OCI-LY1 (cell line): ENCODE results near the gene C11orf52.

Experiments used
- H2AFZ ChIP-seq: fragments of 200-600 bp; sonication (generic), shearing (Covaris generic); 2 replicates; pipeline ENCODE4 v1.6.0; 2014; ENCODE audit warnings: antibody characterized with exemption, mild to moderate bottlenecking, low read length
- H3F3A ChIP-seq: fragments of 200-600 bp; sonication (generic), shearing (Covaris generic); 2 replicates; pipeline ENCODE4 v1.6.0; 2014; ENCODE audit warnings: mild to moderate bottlenecking, antibody characterized with exemption, low read length, moderate library complexity; ENCODE audit not compliant: insufficient read depth
- H3K27ac ChIP-seq: fragments of 200-600 bp; sonication (generic); 2 replicates; pipeline ENCODE4 v1.5.1; 2014; ENCODE audit warnings: low read length, mixed run types, mild to moderate bottlenecking, low read depth; ENCODE audit not compliant: poor library complexity, severe bottlenecking
- H3K27me3 ChIP-seq: fragments of 200-600 bp; sonication (generic); 2 replicates; pipeline ENCODE4 v1.6.0; 2014; ENCODE audit warnings: antibody characterized with exemption, mild to moderate bottlenecking, low read length, moderate library complexity; ENCODE audit not compliant: insufficient read depth
- H3K36me3 ChIP-seq: fragments of 200-600 bp; sonication (generic); 2 replicates; pipeline ENCODE4 v1.6.1; 2014; ENCODE audit warnings: mild to moderate bottlenecking, antibody characterized with exemption, low read length, moderate library complexity, mixed read lengths; ENCODE audit not compliant: insufficient read depth
- H3K4me1 ChIP-seq: fragments of 200-600 bp; sonication (generic); 2 replicates; pipeline ENCODE4 v1.5.1; 2014; ENCODE audit warnings: mild to moderate bottlenecking, low read length, moderate library complexity; ENCODE audit not compliant: insufficient read depth, severe bottlenecking
- H3K4me2 ChIP-seq: fragments of 200-600 bp; sonication (generic), shearing (Covaris generic); 2 replicates; pipeline ENCODE4 v1.6.1; 2014; ENCODE audit warnings: low read length
- H3K4me3 ChIP-seq: fragments of 200-600 bp; sonication (generic); 2 replicates; pipeline ENCODE4 v1.5.1; 2014; ENCODE audit warnings: low read length, low read depth, mild to moderate bottlenecking, mixed read lengths; ENCODE audit not compliant: poor library complexity, severe bottlenecking
- H3K79me2 ChIP-seq: fragments of 200-600 bp; shearing (Covaris generic); 2 replicates; pipeline ENCODE4 v1.6.1; 2016; ENCODE audit warnings: mixed run types, low read length, mixed read lengths; ENCODE audit not compliant: insufficient read depth
- H3K9ac ChIP-seq: fragments of 200-600 bp; sonication (generic), shearing (Covaris generic); 2 replicates; pipeline ENCODE4 v1.6.1; 2014; ENCODE audit warnings: mild to moderate bottlenecking, low read length, mixed read lengths
- H3K9me2 ChIP-seq: fragments of 200-600 bp; sonication (generic), shearing (Covaris generic); 2 replicates; pipeline ENCODE4 v1.6.1; 2014; ENCODE audit warnings: low read depth, mild to moderate bottlenecking, low read length, mixed read lengths
- H3K9me3 ChIP-seq: fragments of 200-600 bp; shearing (Covaris generic); 2 replicates; pipeline ENCODE4 v1.6.1; 2014; ENCODE audit warnings: low read length, mixed read lengths
- H4K20me1 ChIP-seq: fragments of 200-600 bp; sonication (generic), shearing (Covaris generic); 2 replicates; pipeline ENCODE4 v1.6.0; 2016; ENCODE audit warnings: mild to moderate bottlenecking, low read length; ENCODE audit not compliant: insufficient read depth
- CTCF ChIP-seq: fragments of 200-600 bp; sonication (generic), shearing (Covaris generic); IDR thresholded peaks from 2 replicates; pipeline ENCODE4 v1.5.1; 2017; ENCODE audit warnings: mild to moderate bottlenecking, antibody characterized with exemption, low read length, moderate library complexity, mixed read lengths
- EZH2 ChIP-seq: fragments of 200-600 bp; sonication (generic), shearing (Covaris generic); IDR thresholded peaks from 2 replicates; pipeline ENCODE4 v1.8.0; 2017; ENCODE audit warnings: borderline replicate concordance, mixed run types, mild to moderate bottlenecking, antibody characterized with exemption, low read length, moderate library complexity, mixed read lengths

The C11orf52 gene

GRCh38 chr11:111946499-111946898 is 27.8 kb downstream of the C11orf52 start:
- no peak overlapping the region for H3K27ac ChIP-seq
- no peak overlapping the region for H3K9ac ChIP-seq

GRCh38 chr11:111947143-111947542 is 28.4 kb downstream of the C11orf52 start:
- H3K9ac ChIP-seq: no peak overlapping the region
- no peak overlapping the region for H2AFZ ChIP-seq
- H3K4me1 ChIP-seq: no peaks in the 10 kb centered on the region
- peaks cover 4% of the 10 kb centered on the region; the same call in 1 of the 2 replicates for H3K36me3 ChIP-seq
- H3K4me2 ChIP-seq: no peak overlapping the region
- H3K27ac ChIP-seq: no peak overlapping the region
- no peaks in the 10 kb centered on the region for H3K27me3 ChIP-seq
- H3K9me3 ChIP-seq: peaks cover 7% of the 10 kb centered on the region; the same call in 1 of the 2 replicates
- H3F3A ChIP-seq: no peaks in the 10 kb centered on the region
- H3K4me3 ChIP-seq: no peak overlapping the region
- no peaks in the 10 kb centered on the region for H3K9me2 ChIP-seq
- no peaks in the 10 kb centered on the region; the same call in 1 of the 2 replicates for H3K79me2 ChIP-seq
- TF ChIP-seq CTCF: no peak
- TF ChIP-seq EZH2: no peak
- H4K20me1 ChIP-seq: no peaks in the 10 kb centered on the region

More at GRCh38 chr11:111946499-111946898, 27.8 kb downstream of the C11orf52 start:
- H3K4me3 ChIP-seq: no peak overlapping the region
- H3K4me2 ChIP-seq: no peak overlapping the region
- H2AFZ ChIP-seq: no peak overlapping the region
- no peaks in the 10 kb centered on the region for H3K4me1 ChIP-seq
- peaks cover 5% of the 10 kb centered on the region; the same call in 1 of the 2 replicates for H3K9me3 ChIP-seq
- H3K79me2 ChIP-seq: no peaks in the 10 kb centered on the region; the same call in 1 of the 2 replicates
- H3F3A ChIP-seq: no peaks in the 10 kb centered on the region
- no peaks in the 10 kb centered on the region for H3K27me3 ChIP-seq
- H3K9me2 ChIP-seq: no peaks in the 10 kb centered on the region
- no peak for TF ChIP-seq EZH2
- no peak for TF ChIP-seq CTCF
- H4K20me1 ChIP-seq: no peaks in the 10 kb centered on the region
- H3K36me3 ChIP-seq: no peaks in the 10 kb centered on the region

GRCh38 chr11:111949519-111950426 is 31.1 kb downstream of the C11orf52 start:
- Histone ChIP-seq H3K9ac (no peak overlapping the region), H4K20me1 (no peaks in the 10 kb centered on the region), H2AFZ (no peak overlapping the region), H3K4me3 (no peak overlapping the region), H3K27ac (no peak overlapping the region), H3K79me2 (no peaks in the 10 kb centered on the region; the same call in 1 of the 2 replicates), H3K9me2 (no peaks in the 10 kb centered on the region), H3K4me1 (no peaks in the 10 kb centered on the region), H3F3A (no peaks in the 10 kb centered on the region), H3K9me3 (peaks cover 7% of the 10 kb centered on the region; the same call in 1 of the 2 replicates), H3K36me3 (peaks cover 4% of the 10 kb centered on the region; the same call in 1 of the 2 replicates), H3K4me2 (no peak overlapping the region), H3K27me3 (no peaks in the 10 kb centered on the region)
- TF ChIP-seq EZH2: no peak
- no peak for TF ChIP-seq CTCF
